NCI-H82 (cell line): ENCODE data around the gene PRODH2.
"Not testable (repeated sequence)": the region's sequence is repeated elsewhere in the genome, so short reads cannot be mapped to it uniquely, and the experiment has no call there.

Experiments
- DNase-seq: peaks from one replicate; lab custom pipeline; 2025; lab: John Stamatoyannopoulos, UW

Gene PRODH2

GRCh38 chr19:35843676-35844481 lies 31.2 kb upstream of the PRODH2 start:
- peak; percentile 81 for DNase-seq

GRCh38 chr19:35842666-35843272 lies 30.1 kb upstream of the PRODH2 start:
- DNase-seq: no peak

- DNase-seq: no peak
Measured at GRCh38 chr19:35841961-35842595, 29.4 kb upstream of the PRODH2 start.

GRCh38 chr19:35836096-35836495 lies 23.5 kb upstream of the PRODH2 start:
- not testable (repeated sequence) for DNase-seq

- no peak for DNase-seq
Measured at GRCh38 chr19:35833972-35834371, 21.3 kb upstream of the PRODH2 start.

- no peak for DNase-seq
Measured at GRCh38 chr19:35832054-35832453, 19.4 kb upstream of the PRODH2 start.

GRCh38 chr19:35830986-35831385 lies 18.3 kb upstream of the PRODH2 start:
- no peak for DNase-seq

GRCh38 chr19:35828692-35829301 lies 16.2 kb upstream of the PRODH2 start:
- no peak for DNase-seq

- no peak for DNase-seq
Measured at GRCh38 chr19:35824150-35824549, 11.5 kb upstream of the PRODH2 start.

GRCh38 chr19:35822579-35822978 lies 9.9 kb upstream of the PRODH2 start:
- no peak for DNase-seq

- no peak for DNase-seq
Measured at GRCh38 chr19:35818445-35818844, 5.8 kb upstream of the PRODH2 start.

- DNase-seq: no peak
Measured at GRCh38 chr19:35816846-35817245, 4.2 kb upstream of the PRODH2 start.

- no peak for DNase-seq
Measured at GRCh38 chr19:35816262-35816661, 3.6 kb upstream of the PRODH2 start.

GRCh38 chr19:35813043-35813890 lies 622 bp upstream of the PRODH2 start:
- no peak for DNase-seq

GRCh38 chr19:35811317-35812219 lies 1.1 kb downstream of the PRODH2 start:
- peak; percentile 64 for DNase-seq

GRCh38 chr19:35807633-35808032 lies 5.0 kb downstream of the PRODH2 start:
- DNase-seq: no peak

GRCh38 chr19:35806597-35806996 lies 6.0 kb downstream of the PRODH2 start:
- no peak for DNase-seq

GRCh38 chr19:35805526-35806102 lies 7.0 kb downstream of the PRODH2 start:
- no peak for DNase-seq

GRCh38 chr19:35801828-35802227 lies 10.8 kb downstream of the PRODH2 start:
- DNase-seq: no peak

- DNase-seq: no peak
Measured at GRCh38 chr19:35797663-35798062, 15.0 kb downstream of the PRODH2 start.
